Measurements from ENCODE around the gene MANEA. TPM values are rescaled to one million over a fixed set of nuclear protein-coding genes. Genes with fewer than 3 reads are reported as not detected.

MANEA gene
- total and polyA plus RNA-seq, 2 of the 4 experiments (the other 2 are of a cell fraction), result 3.9 to 9.0 TPM

- whole genome bisulfite sequencing, 2 experiments (ENCODE audit: extremely low coverage in 2 of 2, insufficient read length in 1 of 2), result no CpG with 5 or more reads among the region's 3 CpGs
- no peak overlapping the region for H2BK15ac ChIP-seq (ENCODE audit: low read depth, low read length)
- no peaks in the 10 kb centered on the region for H3K27me3 ChIP-seq (ENCODE audit: control insufficient read depth, insufficient read depth, low read length)
- no peak overlapping the region for H4K91ac ChIP-seq (ENCODE audit: insufficient read depth, low read depth, low read length)
- H3K4me2 ChIP-seq (ENCODE audit: low read depth, low read length), result no peak overlapping the region
- in situ Hi-C loops (cut with MboI; ENCODE audit: low sequenced_read_pairs) (no loop called here), intact Hi-C loops (cut with micrococcal nuclease) (no loop called here), dilution Hi-C loops (cut with HindIII; ENCODE audit: low sequenced_read_pairs, unreplicated experiment) (no loop called here)
- no peak overlapping the region for H2BK5ac ChIP-seq (ENCODE audit: low read depth, low read length, poor library complexity, severe bottlenecking)
- H3K4ac ChIP-seq (ENCODE audit: low read depth, low read length), result no peak overlapping the region
- no peaks in the 10 kb centered on the region for H3K9me1 ChIP-seq (ENCODE audit: insufficient read depth, low read length)
- H3K27ac ChIP-seq (ENCODE audit: insufficient read depth, low read length), result no peak overlapping the region
- H3K4me3 ChIP-seq (ENCODE audit: insufficient read depth, low read depth, low read length), result no peak overlapping the region
- H4K20me1 ChIP-seq (ENCODE audit: insufficient read depth, low read length), result no peaks in the 10 kb centered on the region
- H2BK20ac ChIP-seq (ENCODE audit: low read depth, low read length), result no peak overlapping the region
- H3K9me3 ChIP-seq (ENCODE audit: control insufficient read depth, insufficient read depth, low read length), result no peaks in the 10 kb centered on the region
- no peaks in the 10 kb centered on the region for H3K4me1 ChIP-seq (ENCODE audit: control insufficient read depth, insufficient read depth, low read length)
- H3K9ac ChIP-seq (ENCODE audit: low read depth, low read length), result no peak overlapping the region
- H4K8ac ChIP-seq (ENCODE audit: low read depth in 2 of 2, low read length in 2 of 2), result no peak overlapping the region
- no peak overlapping the region for H2AK5ac ChIP-seq (ENCODE audit: low read depth, low read length)
- no peak overlapping the region for H3K18ac ChIP-seq (ENCODE audit: low read depth, low read length)
- no peak overlapping the region for H2BK120ac ChIP-seq (ENCODE audit: low read depth, low read length)
- POLR2A ChIA-PET (ENCODE audit: unreplicated experiment), result no interaction called here
- CTCF ChIA-PET, result no interaction called here
- no TSS peak for BruUV-seq (replicated peaks)
- no peak overlapping the region for H3K23ac ChIP-seq (ENCODE audit: low read depth, low read length)
- H3K36me3 ChIP-seq (ENCODE audit: control insufficient read depth, insufficient read depth, low read length), result no peaks in the 10 kb centered on the region
- no peak overlapping the region for H3K56ac ChIP-seq (ENCODE audit: extremely low read depth, insufficient read depth, low read length)
- H3K79me1 ChIP-seq (ENCODE audit: low read depth in 1 of 2, low read length in 2 of 2), result no peaks in the 10 kb centered on the region
- no peak overlapping the region for H4K5ac ChIP-seq (ENCODE audit: low read depth, low read length)
- ATAC-seq (ENCODE audit: low read depth), result peak; percentile 51
- H2AFZ ChIP-seq (replicated peaks; ENCODE audit: low read length, poor library complexity), result no peak overlapping the region
- H3K14ac ChIP-seq (replicated peaks; ENCODE audit: low read depth, low read length), result no peak overlapping the region
- DNase-seq, result peak; percentile 36
- no peak overlapping the region for H2AK9ac ChIP-seq (replicated peaks; ENCODE audit: low read depth, low read length, poor library complexity)
- no peak for TF ChIP-seq CTCF (conservative IDR thresholded peaks at IDR 0.05; ENCODE audit: low read depth, low read length)
- no peak for TF ChIP-seq RAD21 (IDR thresholded peaks at IDR 0.05; ENCODE audit: low read length)
- no peak for TF ChIP-seq RFX5 (IDR thresholded peaks at IDR 0.05; ENCODE audit: low read depth, low read length)
- TF ChIP-seq CHD1 (IDR thresholded peaks at IDR 0.05; ENCODE audit: low read depth, low read length), result no peak
- TF ChIP-seq SMC3 (IDR thresholded peaks at IDR 0.05; ENCODE audit: low read depth, low read length), result no peak
- TF ChIP-seq MAZ (IDR thresholded peaks at IDR 0.05; ENCODE audit: borderline replicate concordance, low read depth, low read length), result no peak
- TF ChIP-seq NFE2L2 (IDR thresholded peaks at IDR 0.05; ENCODE audit: low read depth, low read length), result no peak
These were observed 36.8 kb downstream of the MANEA start for GRCh38 chr6:95614094-95614493.

All from IMR-90 (cell line).